PC-3 (cell line): ENCODE measurements around the gene RPL29.

Experiments
- EZH2 ChIP-seq: fragments of 300-600 bp; sonication (generic); IDR thresholded peaks from one replicate; pipeline ENCODE4 v1.6.1; 2017; ENCODE audit warnings: antibody characterized with exemption, mild to moderate bottlenecking, low read length; ENCODE audit not compliant: unreplicated experiment
- EZH2phosphoT487 ChIP-seq: fragments of 300-600 bp; sonication (generic); IDR thresholded peaks from 2 replicates; pipeline ENCODE4 v1.6.1; 2018; ENCODE audit warnings: mild to moderate bottlenecking, antibody characterized with exemption, low read length, borderline replicate concordance
- TF ChIP-seq, protein P1 (sequence below): fragments of 300-600 bp; sonication (generic); conservative IDR thresholded peaks from 2 replicates; pipeline ENCODE4 v1.5.1; 2017; ENCODE audit warnings: antibody characterized with exemption, low read depth, mild to moderate bottlenecking, low read length

DNA sequence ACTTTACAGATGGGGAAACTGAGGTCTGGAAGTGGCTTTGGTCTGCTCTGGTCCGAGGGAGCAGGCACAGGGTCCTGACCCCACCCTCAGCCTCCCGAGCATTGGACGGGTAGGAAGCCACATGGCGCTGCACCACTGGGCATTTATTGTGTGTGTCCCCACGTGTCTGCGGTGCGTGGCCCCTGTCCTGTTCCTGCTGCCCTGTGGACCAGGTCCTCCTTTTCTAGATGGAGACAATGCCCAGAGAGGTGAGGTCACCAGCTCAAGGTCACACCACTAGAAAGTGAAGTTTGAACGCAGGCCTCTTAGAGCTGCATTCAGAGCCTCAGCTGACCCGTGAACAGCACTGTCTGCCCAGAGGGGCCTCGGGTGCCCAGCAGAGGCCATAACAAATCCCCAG lies 33.8 kb upstream of the RPL29 start:
- TF ChIP-seq, protein P1, sequence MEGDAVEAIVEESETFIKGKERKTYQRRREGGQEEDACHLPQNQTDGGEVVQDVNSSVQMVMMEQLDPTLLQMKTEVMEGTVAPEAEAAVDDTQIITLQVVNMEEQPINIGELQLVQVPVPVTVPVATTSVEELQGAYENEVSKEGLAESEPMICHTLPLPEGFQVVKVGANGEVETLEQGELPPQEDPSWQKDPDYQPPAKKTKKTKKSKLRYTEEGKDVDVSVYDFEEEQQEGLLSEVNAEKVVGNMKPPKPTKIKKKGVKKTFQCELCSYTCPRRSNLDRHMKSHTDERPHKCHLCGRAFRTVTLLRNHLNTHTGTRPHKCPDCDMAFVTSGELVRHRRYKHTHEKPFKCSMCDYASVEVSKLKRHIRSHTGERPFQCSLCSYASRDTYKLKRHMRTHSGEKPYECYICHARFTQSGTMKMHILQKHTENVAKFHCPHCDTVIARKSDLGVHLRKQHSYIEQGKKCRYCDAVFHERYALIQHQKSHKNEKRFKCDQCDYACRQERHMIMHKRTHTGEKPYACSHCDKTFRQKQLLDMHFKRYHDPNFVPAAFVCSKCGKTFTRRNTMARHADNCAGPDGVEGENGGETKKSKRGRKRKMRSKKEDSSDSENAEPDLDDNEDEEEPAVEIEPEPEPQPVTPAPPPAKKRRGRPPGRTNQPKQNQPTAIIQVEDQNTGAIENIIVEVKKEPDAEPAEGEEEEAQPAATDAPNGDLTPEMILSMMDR = no peak
- no peak for TF ChIP-seq EZH2
- TF ChIP-seq EZH2phosphoT487 = no peak
